Osteoblast (primary cell): Measurements from ENCODE around the gene NUDT9. TPM values are rescaled to one million over a fixed set of nuclear protein-coding genes. Genes with fewer than 3 reads are reported as not detected.
A peak's percentile ranks its signal among the peaks of the same experiment; 100 is the strongest.

Experiments used
- DNase-seq: peaks from one replicate; pipeline ENCODE4 v3.0.0; 2011; ENCODE audit warnings: low spot score, mixed read lengths; ENCODE audit not compliant: insufficient read length; ENCODE audit errors: missing footprints
- H2AFZ ChIP-seq: 2 replicates; pipeline ENCODE4 v1.6.0; 2011; ENCODE audit warnings: mild to moderate bottlenecking, low read length
- H3K27ac ChIP-seq: 2 replicates; pipeline ENCODE4 v1.5.1; 2011; ENCODE audit warnings: mild to moderate bottlenecking, low read depth, low read length, moderate library complexity
- H3K27me3 ChIP-seq: 2 replicates; pipeline ENCODE4 v1.6.0; 2012; ENCODE audit warnings: mild to moderate bottlenecking, control low read depth, inconsistent platforms, low read length, moderate library complexity; ENCODE audit not compliant: insufficient read depth
- H3K36me3 ChIP-seq: 2 replicates; pipeline ENCODE4 v1.5.1; 2011; ENCODE audit warnings: mild to moderate bottlenecking, low read length, control low read depth, moderate library complexity; ENCODE audit not compliant: insufficient read depth
- H3K4me1 ChIP-seq: 2 replicates; pipeline ENCODE4 v1.5.1; 2011; ENCODE audit warnings: mild to moderate bottlenecking, low read length, control low read depth, moderate library complexity; ENCODE audit not compliant: insufficient read depth
- H3K4me2 ChIP-seq: 2 replicates; pipeline ENCODE4 v1.6.0; 2011; ENCODE audit warnings: mild to moderate bottlenecking, low read length; ENCODE audit not compliant: insufficient read depth
- H3K4me3 ChIP-seq: fragments of 200-600 bp; sonication (generic); 3 replicates; pipeline ENCODE4 v1.5.1; 2012; ENCODE audit warnings: mild to moderate bottlenecking, low read length, inconsistent platforms; ENCODE audit not compliant: insufficient read depth
- H3K79me2 ChIP-seq: 2 replicates; pipeline ENCODE4 v1.6.0; 2012; ENCODE audit warnings: mild to moderate bottlenecking, low read length, control low read depth, inconsistent platforms; ENCODE audit not compliant: insufficient read depth
- H3K9me3 ChIP-seq: 2 replicates; pipeline ENCODE4 v1.5.1; 2011; ENCODE audit warnings: low read depth, low read length, control low read depth
- H4K20me1 ChIP-seq: 2 replicates; pipeline ENCODE4 v1.6.0; 2012; ENCODE audit warnings: mild to moderate bottlenecking, low read length, control low read depth; ENCODE audit not compliant: insufficient read depth
- total RNA-seq: library from RNA; depleted of rRNA; stranded (reverse); fragments of >200 nt; gene quantifications from 2 replicates; pipeline ENCODE4 v1.2.3, GENCODE V29; 2012
- TF ChIP-seq, protein P1 (sequence below): IDR thresholded peaks from 2 replicates; pipeline ENCODE4 v1.5.1; 2011; ENCODE audit warnings: mild to moderate bottlenecking, low read depth, low read length, moderate library complexity; ENCODE audit errors: extremely low read depth

NUDT9 gene
- total RNA-seq, 1 donor: 10.1 TPM

DNA sequence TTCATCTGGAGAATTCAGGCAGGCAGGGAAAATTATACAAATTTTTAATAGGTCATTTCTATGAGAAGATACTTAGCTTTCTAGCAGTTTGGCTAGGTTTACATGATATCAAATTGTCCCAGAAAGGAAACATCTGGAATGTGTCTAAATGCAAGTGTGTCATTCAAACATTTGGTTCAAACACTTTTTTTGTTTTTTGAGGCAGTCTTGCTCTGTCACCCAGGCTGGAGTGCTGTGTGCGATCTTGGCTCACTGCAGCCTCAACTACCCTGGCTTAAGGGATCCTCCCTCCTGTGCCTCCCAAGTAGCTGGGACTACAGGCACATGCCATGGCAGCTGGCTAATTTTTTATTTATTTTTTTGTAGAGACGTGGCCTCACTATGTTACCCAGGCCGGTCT lies 75.2 kb downstream of the NUDT9 start:
- Histone ChIP-seq H3K79me2 (no peaks in the 10 kb centered on the region), H3K4me2 (no peak overlapping the region), H3K27me3 (no peaks in the 10 kb centered on the region), H4K20me1 (no peaks in the 10 kb centered on the region), H3K9me3 (no peaks in the 10 kb centered on the region), H3K4me3 (no peak overlapping the region), H3K36me3 (no peaks in the 10 kb centered on the region), H3K27ac (no peak overlapping the region), H2AFZ (no peak overlapping the region), H3K4me1 (peaks cover 7% of the 10 kb centered on the region)
- TF ChIP-seq, protein P1, sequence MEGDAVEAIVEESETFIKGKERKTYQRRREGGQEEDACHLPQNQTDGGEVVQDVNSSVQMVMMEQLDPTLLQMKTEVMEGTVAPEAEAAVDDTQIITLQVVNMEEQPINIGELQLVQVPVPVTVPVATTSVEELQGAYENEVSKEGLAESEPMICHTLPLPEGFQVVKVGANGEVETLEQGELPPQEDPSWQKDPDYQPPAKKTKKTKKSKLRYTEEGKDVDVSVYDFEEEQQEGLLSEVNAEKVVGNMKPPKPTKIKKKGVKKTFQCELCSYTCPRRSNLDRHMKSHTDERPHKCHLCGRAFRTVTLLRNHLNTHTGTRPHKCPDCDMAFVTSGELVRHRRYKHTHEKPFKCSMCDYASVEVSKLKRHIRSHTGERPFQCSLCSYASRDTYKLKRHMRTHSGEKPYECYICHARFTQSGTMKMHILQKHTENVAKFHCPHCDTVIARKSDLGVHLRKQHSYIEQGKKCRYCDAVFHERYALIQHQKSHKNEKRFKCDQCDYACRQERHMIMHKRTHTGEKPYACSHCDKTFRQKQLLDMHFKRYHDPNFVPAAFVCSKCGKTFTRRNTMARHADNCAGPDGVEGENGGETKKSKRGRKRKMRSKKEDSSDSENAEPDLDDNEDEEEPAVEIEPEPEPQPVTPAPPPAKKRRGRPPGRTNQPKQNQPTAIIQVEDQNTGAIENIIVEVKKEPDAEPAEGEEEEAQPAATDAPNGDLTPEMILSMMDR: no peak
- no peak for DNase-seq

DNA sequence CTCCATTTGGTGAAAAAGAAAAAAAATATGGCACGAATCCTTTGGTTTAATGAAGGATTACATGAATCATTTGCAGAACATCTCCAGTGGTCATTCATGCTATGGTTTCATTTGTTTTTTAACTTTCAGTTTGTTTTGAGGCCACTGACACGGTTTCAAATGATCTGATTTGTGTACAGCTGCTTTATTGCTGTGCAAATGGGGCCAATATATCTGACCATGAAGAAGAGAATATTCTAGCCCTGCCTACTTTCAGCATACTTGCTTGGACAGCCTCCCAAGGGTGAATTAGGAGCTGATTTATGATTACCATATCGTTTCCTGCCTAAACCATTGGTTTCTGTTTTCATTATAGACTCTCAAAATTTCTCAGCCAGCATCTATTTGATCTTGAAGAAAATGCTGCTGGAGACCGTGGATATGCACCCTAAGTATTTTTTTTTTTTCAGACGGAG lies 76.1 kb downstream of the NUDT9 start:
- no peaks in the 10 kb centered on the region for H4K20me1 ChIP-seq
- H3K79me2 ChIP-seq: no peaks in the 10 kb centered on the region
- H3K27ac ChIP-seq: peak overlapping the region; percentile 67
- H3K4me2 ChIP-seq: peak overlapping the region; percentile 95
- H3K27me3 ChIP-seq: no peaks in the 10 kb centered on the region
- H3K4me1 ChIP-seq: peaks cover 9% of the 10 kb centered on the region
- peak; percentile 15 for DNase-seq
- no peaks in the 10 kb centered on the region for H3K9me3 ChIP-seq
- H2AFZ ChIP-seq: peak overlapping the region; percentile 84
- no peaks in the 10 kb centered on the region for H3K36me3 ChIP-seq
- TF ChIP-seq, protein P1: no peak
- H3K4me3 ChIP-seq: peak overlapping the region; percentile 72

DNA sequence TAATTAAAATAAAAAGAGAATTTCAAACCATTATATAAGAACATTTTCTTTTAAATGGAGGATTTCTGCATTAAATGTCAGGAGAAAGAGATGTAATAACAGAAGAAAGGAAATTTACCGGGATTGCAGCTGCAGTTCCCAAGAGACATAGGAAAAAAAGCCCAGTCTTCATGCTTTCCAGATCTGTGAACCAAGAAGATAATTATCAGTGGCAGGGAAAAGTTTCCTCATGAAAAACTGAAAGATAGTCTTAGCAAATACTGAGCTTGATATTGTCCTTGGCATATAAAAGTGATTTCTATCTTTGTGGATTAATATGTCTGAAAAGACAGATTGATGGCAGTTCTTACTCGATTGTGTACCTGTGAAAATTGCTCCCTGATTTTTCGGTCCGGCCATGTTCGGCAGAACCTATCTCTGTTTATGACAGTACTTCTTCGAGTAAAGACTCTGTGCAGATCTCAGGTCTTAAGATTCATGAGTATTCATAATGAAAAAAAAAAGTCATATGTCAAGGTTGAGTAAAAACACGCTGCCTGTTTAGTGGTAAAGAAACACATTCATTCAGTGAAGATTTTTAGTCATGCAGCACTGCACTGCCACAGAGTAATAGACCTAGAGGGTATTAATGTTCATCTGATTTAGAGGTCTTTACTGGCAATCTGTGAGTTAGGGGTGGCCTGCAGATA lies 77.2 kb downstream of the NUDT9 start:
- H4K20me1 ChIP-seq: no peaks in the 10 kb centered on the region
- H3K27me3 ChIP-seq: no peaks in the 10 kb centered on the region
- no peak overlapping the region for H3K4me2 ChIP-seq
- no peaks in the 10 kb centered on the region for H3K9me3 ChIP-seq
- no peaks in the 10 kb centered on the region for H3K79me2 ChIP-seq
- H3K4me1 ChIP-seq: peaks cover 9% of the 10 kb centered on the region
- TF ChIP-seq, protein P1: no peak
- no peak overlapping the region for H3K27ac ChIP-seq
- no peak for DNase-seq
- no peak overlapping the region for H3K4me3 ChIP-seq
- H3K36me3 ChIP-seq: no peaks in the 10 kb centered on the region
- H2AFZ ChIP-seq: no peak overlapping the region

DNA sequence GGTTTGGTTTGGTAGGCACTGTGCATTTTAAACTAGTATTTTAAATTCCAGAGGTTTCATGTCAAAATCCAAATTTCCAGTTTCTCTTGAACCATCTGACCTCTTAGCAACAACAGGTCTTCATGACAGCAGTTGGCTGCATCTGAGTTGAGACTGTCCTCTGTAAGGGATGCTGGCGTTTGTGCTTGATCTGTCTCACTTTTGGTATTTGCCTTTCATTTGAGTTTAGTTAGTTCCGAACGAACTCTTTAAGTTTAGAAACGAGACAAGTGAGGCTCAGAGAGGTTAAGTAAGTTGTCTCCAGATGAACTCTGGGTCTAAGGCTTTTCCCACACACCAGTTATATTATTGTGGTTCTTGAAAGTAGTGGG lies 77.7 kb downstream of the NUDT9 start:
- no peaks in the 10 kb centered on the region for H3K9me3 ChIP-seq
- H3K79me2 ChIP-seq: no peaks in the 10 kb centered on the region
- H4K20me1 ChIP-seq: no peaks in the 10 kb centered on the region
- no peak overlapping the region for H3K4me3 ChIP-seq
- no peak overlapping the region for H3K27ac ChIP-seq
- H3K36me3 ChIP-seq: no peaks in the 10 kb centered on the region
- H2AFZ ChIP-seq: no peak overlapping the region
- TF ChIP-seq, protein P1: no peak
- H3K27me3 ChIP-seq: no peaks in the 10 kb centered on the region
- no peak for DNase-seq
- peaks cover 9% of the 10 kb centered on the region for H3K4me1 ChIP-seq
- no peak overlapping the region for H3K4me2 ChIP-seq
